Ishikawa (cell line): ENCODE measurements around the gene DRD1.

Experiments
- CEBPB ChIP-seq: IDR thresholded peaks from 2 replicates; pipeline ENCODE4 v1.6.1; 2012
- CREB1 ChIP-seq: IDR thresholded peaks from 2 replicates; pipeline ENCODE4 v1.6.1; 2012; ENCODE audit warnings: low read depth
- EGR1 ChIP-seq: IDR thresholded peaks from 2 replicates; pipeline ENCODE4 v1.6.1; 2012
- EP300 ChIP-seq: IDR thresholded peaks from 2 replicates; pipeline ENCODE4 v1.6.1; 2012; ENCODE audit warnings: borderline replicate concordance
- FOXM1 ChIP-seq: IDR thresholded peaks from 2 replicates; pipeline ENCODE4 v1.6.1; 2012; ENCODE audit warnings: low read depth, borderline replicate concordance
- RAD21 ChIP-seq: IDR thresholded peaks from 2 replicates; pipeline ENCODE4 v1.6.1; 2012; ENCODE audit warnings: low read depth
- TAF1 ChIP-seq: IDR thresholded peaks from 2 replicates; pipeline ENCODE4 v1.6.1; 2012; ENCODE audit warnings: low read depth, mild to moderate bottlenecking
- TCF12 ChIP-seq: IDR thresholded peaks from 2 replicates; pipeline ENCODE4 v1.6.1; 2012; ENCODE audit warnings: low read depth
- TEAD4 ChIP-seq: IDR thresholded peaks from 2 replicates; pipeline ENCODE4 v1.6.1; 2012
- YY1 ChIP-seq: IDR thresholded peaks from 2 replicates; pipeline ENCODE4 v1.6.1; 2012; ENCODE audit warnings: low read depth
- ZBTB7A ChIP-seq: IDR thresholded peaks from 2 replicates; pipeline ENCODE4 v1.6.1; 2012; ENCODE audit warnings: low read depth
- TF ChIP-seq, protein P1 (sequence below): IDR thresholded peaks from 2 replicates; pipeline ENCODE4 v1.6.1; 2012; ENCODE audit warnings: low read depth, mild to moderate bottlenecking
- TF ChIP-seq, protein P2 (sequence below): IDR thresholded peaks from 2 replicates; pipeline ENCODE4 v1.6.1; 2012
- TF ChIP-seq, protein P3 (sequence below): IDR thresholded peaks from 2 replicates; pipeline ENCODE4 v1.6.1; 2012

DNA sequence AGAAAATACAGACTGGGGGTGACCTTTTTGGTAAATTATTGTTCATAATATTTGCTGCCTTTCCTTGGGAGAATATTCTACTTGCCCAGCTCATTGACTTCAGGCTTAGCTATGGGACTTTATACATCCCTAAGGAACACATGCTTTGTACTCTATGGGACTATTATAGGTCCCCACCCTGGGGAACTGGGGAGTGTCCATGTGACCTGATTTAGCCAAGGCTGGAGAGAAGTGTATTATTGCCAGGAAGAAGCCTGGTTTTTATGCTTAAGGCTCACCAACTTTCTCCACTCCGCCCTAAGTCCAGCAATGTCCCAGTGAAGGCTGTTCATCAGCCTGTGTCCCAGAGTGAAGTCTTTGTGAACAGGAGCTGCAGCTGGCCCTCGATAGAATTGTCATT is 16.6 kb upstream of the DRD1 start:
- TF ChIP-seq EP300 = no peak
- TF ChIP-seq YY1 = no peak
- no peak for TF ChIP-seq CREB1
- TF ChIP-seq RAD21 = no peak
- no peak for TF ChIP-seq CEBPB
- TF ChIP-seq FOXM1 = no peak
- TF ChIP-seq EGR1 = no peak
- no peak for TF ChIP-seq TEAD4
- TF ChIP-seq, protein P1, sequence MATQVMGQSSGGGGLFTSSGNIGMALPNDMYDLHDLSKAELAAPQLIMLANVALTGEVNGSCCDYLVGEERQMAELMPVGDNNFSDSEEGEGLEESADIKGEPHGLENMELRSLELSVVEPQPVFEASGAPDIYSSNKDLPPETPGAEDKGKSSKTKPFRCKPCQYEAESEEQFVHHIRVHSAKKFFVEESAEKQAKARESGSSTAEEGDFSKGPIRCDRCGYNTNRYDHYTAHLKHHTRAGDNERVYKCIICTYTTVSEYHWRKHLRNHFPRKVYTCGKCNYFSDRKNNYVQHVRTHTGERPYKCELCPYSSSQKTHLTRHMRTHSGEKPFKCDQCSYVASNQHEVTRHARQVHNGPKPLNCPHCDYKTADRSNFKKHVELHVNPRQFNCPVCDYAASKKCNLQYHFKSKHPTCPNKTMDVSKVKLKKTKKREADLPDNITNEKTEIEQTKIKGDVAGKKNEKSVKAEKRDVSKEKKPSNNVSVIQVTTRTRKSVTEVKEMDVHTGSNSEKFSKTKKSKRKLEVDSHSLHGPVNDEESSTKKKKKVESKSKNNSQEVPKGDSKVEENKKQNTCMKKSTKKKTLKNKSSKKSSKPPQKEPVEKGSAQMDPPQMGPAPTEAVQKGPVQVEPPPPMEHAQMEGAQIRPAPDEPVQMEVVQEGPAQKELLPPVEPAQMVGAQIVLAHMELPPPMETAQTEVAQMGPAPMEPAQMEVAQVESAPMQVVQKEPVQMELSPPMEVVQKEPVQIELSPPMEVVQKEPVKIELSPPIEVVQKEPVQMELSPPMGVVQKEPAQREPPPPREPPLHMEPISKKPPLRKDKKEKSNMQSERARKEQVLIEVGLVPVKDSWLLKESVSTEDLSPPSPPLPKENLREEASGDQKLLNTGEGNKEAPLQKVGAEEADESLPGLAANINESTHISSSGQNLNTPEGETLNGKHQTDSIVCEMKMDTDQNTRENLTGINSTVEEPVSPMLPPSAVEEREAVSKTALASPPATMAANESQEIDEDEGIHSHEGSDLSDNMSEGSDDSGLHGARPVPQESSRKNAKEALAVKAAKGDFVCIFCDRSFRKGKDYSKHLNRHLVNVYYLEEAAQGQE = no peak
- TF ChIP-seq, protein P2, sequence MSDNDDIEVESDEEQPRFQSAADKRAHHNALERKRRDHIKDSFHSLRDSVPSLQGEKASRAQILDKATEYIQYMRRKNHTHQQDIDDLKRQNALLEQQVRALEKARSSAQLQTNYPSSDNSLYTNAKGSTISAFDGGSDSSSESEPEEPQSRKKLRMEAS = no peak
- no peak for TF ChIP-seq TAF1
- no peak for TF ChIP-seq TCF12
- TF ChIP-seq, protein P3, sequence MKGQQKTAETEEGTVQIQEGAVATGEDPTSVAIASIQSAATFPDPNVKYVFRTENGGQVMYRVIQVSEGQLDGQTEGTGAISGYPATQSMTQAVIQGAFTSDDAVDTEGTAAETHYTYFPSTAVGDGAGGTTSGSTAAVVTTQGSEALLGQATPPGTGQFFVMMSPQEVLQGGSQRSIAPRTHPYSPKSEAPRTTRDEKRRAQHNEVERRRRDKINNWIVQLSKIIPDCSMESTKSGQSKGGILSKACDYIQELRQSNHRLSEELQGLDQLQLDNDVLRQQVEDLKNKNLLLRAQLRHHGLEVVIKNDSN = no peak
- no peak for TF ChIP-seq ZBTB7A
